ENCODE data around the gene FNDC3B.

The FNDC3B gene

GRCh38 chr3:172134352-172134751 is 95.0 kb downstream of the FNDC3B start:
- no peak for DNase-seq (ENCODE audit: low read depth, low spot score)

GRCh38 chr3:172135185-172135584 is 95.8 kb downstream of the FNDC3B start:
- no peak for DNase-seq (ENCODE audit: low read depth, low spot score)

GRCh38 chr3:172135820-172136219 is 96.4 kb downstream of the FNDC3B start:
- no peak for DNase-seq (ENCODE audit: low read depth, low spot score)

GRCh38 chr3:172136330-172136729 is 97.0 kb downstream of the FNDC3B start:
- no peak for DNase-seq (ENCODE audit: low read depth, low spot score)

GRCh38 chr3:172137287-172138192 is 98.2 kb downstream of the FNDC3B start:
- no peak for DNase-seq (ENCODE audit: low read depth, low spot score)

GRCh38 chr3:172138193-172138537 is 98.8 kb downstream of the FNDC3B start:
- DNase-seq (ENCODE audit: low read depth, low spot score) = no peak

GRCh38 chr3:172138792-172139507 is 99.6 kb downstream of the FNDC3B start:
- no peak for DNase-seq (ENCODE audit: low read depth, low spot score)

GRCh38 chr3:172139528-172140276 is 100.3 kb downstream of the FNDC3B start:
- no peak for DNase-seq (ENCODE audit: low read depth, low spot score)

GRCh38 chr3:172140499-172141391 is 101.4 kb downstream of the FNDC3B start:
- DNase-seq (ENCODE audit: low read depth, low spot score) = no peak

- DNase-seq (ENCODE audit: low read depth, low spot score) = no peak
These were observed 102.9 kb downstream of the FNDC3B start for GRCh38 chr3:172142051-172142863.

GRCh38 chr3:172142864-172143451 is 103.6 kb downstream of the FNDC3B start:
- no peak for DNase-seq (ENCODE audit: low read depth, low spot score)

GRCh38 chr3:172143739-172144497 is 104.5 kb downstream of the FNDC3B start:
- no peak for DNase-seq (ENCODE audit: low read depth, low spot score)

GRCh38 chr3:172144601-172145000 is 105.2 kb downstream of the FNDC3B start:
- DNase-seq (ENCODE audit: low read depth, low spot score) = no peak

GRCh38 chr3:172145031-172145686 is 105.8 kb downstream of the FNDC3B start:
- DNase-seq (ENCODE audit: low read depth, low spot score) = no peak

- no peak for DNase-seq (ENCODE audit: low read depth, low spot score)
These were observed 107.0 kb downstream of the FNDC3B start for GRCh38 chr3:172146349-172146748.

GRCh38 chr3:172147113-172147818 is 107.9 kb downstream of the FNDC3B start:
- no peak for DNase-seq (ENCODE audit: low read depth, low spot score)

- no peak for DNase-seq (ENCODE audit: low read depth, low spot score)
These were observed 108.9 kb downstream of the FNDC3B start for GRCh38 chr3:172148241-172148640.
